Activated CD8-positive, alpha-beta memory T cell treated with anti-CD3 and anti-CD28 coated beads, Interleukin-2, amount 50 U/mL, for 24 hours (primary cell): ENCODE data around the gene RAPGEF1.

ENCODE experiments used
- DNase-seq: peaks from one replicate; pipeline ENCODE4 v3.0.0-alpha.2; 2020; ENCODE audit errors: extremely low read depth

The RAPGEF1 gene

DNA sequence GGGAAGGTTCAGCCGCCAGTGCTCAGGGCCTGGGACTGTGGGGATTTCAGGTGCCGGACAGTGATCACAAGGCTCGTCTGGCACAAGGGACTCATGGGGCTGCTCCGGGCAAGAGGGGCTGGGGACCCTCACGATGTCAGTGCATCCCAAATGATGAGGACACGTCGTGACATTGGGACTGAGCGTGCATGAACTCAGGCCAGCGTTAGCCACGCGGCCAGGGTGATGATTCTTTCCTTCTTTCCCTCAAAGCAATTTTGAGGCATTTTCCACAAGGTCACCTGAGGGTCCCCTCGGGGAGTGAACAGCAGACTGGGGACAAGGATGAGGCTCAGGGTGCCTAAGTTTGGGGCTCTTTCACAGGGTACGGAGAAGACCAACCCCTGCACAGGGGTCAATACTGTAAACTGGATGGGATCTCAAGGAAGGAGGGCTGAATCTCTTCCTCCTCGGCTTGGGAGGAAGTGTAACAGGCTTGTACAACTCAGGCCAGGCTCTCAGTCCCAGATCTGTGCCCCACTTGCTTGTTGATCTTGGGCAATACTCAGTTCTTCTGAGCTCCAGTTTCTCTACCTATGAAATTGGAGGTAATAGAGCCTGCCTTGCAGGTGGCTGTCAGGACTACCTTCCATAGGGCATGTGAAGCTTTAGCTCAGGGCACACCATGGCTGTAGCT, 116.1 kb downstream of the RAPGEF1 start:
- DNase-seq = no peak

DNA sequence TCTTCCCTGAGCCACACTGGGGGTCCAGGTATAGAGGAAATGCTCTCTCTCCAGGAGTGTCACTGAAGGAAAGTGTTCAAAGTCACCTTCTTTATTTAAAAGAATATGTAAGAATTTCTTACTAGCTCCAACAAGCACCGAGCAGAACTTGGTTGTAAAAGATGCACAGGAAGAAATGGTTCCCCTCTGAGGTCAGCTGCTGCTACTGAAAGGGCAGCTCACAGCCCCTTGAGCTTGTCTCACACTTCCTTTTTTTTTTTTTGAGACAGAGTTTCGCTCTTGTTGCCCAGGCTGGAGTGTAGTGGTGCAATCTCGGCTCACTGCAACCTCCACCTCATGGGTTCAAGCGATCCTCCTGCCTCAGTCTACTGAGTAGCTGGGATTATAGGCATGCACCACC, 117.4 kb downstream of the RAPGEF1 start:
- no peak for DNase-seq

DNA sequence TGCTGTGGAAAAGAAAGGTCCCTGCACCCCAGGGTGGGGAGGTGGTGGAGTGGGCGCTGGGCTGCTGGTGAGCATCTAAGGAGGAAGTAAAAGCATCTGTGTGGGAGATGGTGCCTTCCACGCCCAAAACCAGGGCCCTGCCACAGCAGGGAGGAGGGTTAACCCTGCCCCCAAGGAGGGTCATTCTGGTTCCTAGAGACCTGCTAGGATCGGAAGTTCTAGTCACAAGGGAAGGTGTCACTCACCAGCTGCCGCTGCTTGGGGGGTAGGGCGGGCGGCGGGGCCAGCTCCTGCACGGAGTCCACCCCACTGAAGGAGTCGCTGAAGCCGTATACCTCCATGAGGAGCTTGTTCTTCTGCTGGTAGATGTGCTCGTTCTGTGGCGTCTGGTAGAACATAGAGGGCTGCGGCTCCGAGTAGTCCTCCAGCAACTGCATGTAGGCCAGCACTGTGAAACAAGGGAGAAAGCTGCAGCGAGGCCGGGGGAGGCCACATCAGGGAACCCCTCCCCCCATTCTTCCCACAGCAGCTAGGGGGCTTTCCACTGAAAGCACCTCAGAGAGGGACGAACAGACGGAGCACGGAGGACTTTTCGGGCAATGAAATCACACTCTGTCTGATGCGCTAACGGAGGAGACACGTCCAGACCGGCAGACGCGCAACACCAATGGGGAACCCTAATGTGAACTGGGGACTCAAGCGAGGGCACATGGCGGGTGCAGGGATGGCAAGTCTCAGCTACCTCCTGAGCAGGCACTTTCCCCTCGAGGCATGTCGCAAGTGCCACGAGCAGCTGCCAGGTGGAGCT, 118.1 kb downstream of the RAPGEF1 start:
- no peak for DNase-seq

DNA sequence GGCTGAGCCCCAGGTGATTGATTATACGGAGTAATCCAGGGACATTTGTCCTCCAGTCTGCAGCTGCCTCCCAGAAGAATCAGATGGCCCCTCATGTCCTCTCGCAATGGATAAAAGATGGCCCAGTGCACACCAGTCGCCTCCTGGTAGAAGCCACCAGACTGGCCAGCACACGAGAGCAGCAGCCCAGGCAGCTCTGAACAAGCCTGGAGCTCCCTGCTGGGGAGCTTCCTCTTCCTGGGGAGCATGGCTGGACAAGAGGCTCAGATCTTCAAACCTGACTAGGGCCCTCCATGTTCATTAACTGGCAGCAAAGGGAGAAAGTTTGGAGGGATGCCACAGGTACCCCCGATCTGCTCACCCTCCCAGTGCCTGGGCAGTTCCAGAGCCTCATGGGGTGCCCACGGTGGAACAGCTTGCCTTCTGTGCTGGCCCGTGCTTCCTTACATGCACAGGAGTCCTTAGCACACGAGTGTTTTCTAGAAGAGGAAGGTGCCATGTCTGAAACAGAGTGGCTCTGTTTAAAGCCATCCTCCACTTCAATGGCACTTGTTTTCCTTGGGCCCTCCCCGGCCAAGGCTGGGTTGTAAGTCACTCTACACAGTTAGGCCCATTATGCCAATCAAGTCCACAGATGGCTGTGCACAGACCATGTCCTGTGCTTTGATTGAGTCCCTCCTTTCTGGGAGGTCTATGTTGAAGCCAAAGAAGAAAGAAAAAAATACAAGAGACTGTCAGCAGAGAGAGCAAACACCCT, 118.9 kb downstream of the RAPGEF1 start:
- DNase-seq = no peak

DNA sequence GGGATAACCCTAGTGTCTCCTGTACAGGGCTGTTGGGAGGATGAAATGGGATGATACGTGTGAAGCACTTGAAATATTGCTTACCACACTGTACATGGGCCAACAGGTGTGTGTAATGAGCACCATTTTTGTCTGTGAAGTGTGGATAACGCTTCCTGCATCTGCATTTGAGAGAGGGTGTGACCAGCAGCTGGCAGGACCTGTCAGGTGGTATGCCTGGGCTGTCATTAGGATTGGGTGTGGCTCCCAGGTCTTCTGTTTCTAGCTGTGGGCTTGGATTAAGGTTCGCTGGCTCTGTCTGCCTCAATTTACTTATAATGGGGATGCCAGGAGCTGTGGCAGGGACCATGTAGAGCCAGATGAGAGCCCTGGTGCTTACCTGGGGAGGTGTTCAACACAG, 120.2 kb downstream of the RAPGEF1 start:
- no peak for DNase-seq

DNA sequence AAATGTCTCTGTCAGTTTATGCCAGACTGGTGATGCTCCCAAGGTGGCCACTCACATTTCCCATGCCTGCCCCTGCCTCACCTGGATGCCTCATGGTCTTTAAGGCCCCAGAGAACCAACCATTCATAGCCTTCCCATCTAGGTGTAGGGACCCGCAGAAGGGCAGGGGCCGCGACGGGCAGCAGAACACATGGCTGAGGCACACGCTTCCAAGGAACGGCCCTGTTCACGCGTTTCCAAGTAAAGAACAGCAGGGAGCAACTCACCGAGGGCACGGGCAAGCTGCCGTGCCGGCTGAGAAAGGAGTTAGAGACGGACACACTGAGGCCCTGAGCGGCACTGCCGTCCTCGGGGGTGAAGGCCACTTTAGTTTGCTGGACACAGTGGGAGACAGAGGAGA, 121.1 kb downstream of the RAPGEF1 start:
- no peak for DNase-seq

DNA sequence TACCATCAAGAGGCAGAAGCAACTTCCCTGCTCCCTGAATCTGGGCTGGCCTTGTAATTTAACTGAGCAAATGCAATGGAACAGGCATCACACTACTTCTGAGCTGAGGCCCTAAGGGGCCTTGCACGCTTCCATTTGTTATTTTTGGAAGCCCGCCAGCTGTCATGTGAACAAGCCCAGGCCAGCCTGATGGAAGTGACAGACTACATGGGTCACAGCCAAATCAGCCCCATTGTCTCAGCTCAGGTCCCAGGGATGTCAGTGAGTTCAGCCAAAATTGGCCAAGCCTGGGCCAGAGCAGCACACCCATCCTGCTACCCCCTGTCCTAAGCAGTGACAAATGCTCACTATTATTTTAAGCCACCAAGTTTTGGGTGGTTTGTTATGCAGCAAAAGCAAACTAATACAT, 121.8 kb downstream of the RAPGEF1 start:
- DNase-seq = no peak

DNA sequence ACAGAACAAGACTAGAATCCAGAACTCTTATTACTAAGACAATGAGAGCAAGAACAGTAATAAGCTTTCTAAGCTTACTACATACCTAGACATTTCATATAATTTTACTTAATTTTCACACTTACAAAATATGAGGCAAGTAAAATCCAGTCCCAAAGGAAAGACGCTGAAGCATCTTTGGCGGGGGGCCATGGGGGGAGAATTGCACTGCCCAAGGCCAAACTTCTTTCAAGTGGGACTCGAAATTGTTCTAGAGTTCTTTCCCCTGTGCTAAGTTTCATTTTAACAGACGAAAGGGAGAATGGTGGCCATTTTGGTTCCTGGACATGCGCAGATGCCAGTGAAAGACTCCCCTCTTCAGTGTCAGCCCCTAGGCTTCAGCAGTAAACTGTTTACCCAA, 122.3 kb downstream of the RAPGEF1 start:
- no peak for DNase-seq

DNA sequence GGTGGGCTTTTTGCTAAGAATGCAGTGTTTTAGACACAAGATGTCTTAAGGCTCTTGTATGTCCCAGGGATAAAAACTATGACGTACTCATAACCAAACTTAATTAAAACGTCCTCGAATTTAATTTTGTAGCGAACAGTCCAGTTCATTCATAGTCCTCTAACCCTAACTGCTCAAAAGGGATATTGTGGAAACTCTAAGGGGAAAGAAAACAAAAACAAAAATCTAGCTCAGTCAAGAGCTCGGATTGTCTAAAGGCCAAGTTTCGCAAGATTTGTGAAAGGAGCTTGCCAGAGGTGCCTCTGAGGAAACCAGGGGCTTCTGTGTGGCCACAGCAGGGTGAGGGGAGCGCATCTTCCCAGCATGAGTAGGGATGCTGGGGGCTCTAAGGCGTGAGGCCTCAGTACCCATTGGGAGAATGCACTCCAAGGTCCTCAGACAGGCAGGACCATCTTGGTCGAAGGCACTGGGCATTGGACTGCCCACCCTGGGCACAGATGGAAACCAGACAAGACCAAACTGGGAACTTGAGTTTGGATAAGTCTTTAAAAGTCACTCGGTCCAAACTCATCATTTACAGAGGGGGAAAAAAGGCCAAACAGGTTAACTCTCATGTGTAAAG, 122.8 kb downstream of the RAPGEF1 start:
- no peak for DNase-seq

DNA sequence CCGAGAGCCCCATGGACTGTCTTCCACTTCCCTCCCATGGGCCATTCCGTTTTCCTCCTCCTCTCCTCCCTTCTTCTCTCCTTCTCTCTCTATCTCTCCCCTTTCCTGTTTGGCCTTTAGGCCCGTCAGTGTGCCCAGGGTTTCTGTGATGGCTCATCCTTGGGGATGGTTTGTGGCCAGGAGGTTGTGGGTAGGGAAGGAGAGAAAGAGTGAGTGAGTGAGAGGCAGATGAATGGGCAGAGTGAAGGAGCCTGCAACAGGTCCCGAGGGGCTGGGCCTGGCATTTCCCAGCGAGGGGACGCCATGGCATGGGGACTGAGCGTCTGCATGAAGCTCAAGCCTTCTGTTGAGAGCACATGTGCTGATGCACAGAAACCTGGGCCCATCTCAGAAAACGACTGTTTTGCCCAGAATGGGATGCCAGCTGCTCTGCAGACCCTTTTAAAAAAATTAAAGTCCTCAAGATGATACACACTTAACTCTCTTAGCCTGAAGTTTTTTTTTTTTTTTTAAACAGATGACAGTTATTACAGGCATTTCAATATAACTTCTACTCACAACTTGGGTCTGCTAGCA, 125.4 kb downstream of the RAPGEF1 start:
- DNase-seq = no peak

DNA sequence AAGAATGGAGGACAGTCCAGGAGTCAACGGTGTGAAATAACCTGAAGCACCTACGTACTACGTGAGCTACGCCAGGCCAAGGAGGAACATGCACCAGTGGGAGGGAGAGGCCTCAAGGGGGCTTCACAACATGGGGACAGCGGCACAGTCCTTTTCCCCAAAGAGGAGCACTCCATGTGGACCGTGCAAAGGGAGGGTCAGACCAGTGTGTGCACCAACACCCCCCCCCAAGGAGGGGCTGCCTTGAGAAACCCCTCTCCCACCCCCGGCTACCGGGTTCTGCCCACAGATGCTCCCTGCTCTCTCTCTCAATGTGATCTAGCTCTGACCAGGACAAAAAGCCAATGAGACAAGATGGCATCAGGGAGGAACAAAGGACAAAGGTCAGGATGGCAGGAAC, 126.0 kb downstream of the RAPGEF1 start:
- DNase-seq = no peak

DNA sequence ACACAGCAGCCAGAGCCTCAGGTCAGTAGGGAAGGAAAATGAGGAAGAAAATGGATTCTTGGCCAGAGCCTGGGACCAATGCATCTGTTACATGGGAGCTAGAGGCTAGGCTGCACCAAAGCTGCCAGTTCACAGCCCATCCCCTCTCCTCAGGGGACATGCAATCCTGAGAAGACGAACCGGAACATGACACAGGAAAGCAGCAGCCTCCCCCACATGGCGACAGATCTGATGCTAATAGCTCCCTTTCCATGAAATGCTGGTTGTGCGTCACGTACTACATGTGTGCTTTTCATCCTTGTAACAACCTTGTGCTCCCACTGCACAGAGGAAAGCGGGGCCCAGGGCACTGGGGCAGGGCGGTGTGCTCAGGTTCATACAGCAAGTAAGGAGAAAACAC, 127.0 kb downstream of the RAPGEF1 start:
- DNase-seq = no peak

DNA sequence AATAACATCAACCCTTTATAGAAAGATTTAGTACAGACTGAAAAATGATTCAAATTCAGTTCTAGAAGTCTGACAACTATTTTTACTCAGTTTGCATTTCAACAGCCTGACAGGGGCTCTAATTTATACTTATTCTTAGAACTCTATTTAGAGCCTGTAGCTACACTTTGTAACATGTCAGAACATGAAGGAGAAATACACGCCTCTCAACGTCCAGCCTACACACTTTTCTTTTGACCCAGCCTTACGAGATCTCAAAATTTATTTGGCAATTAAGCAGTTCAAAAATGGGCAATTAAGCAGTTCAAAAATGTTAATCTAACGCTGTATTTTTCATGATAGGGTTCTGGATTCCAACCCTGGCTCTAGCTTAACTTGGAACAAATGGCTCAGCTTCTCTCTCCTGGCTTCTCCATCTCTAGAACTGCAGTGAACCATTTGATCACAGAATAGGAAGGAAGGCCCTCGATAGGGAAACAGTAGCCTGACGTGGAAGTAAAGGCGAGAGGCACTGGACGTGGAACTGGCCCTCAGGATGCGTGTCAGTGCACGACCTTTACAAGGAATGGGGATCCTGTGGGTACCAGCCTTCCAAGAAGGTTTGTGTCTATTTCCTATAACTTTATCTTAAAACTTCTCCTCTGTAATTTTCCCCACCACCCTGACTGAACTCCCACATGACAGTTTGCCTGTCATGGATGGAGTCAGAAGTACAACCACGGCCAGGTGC, 128.1 kb downstream of the RAPGEF1 start:
- DNase-seq = no peak

DNA sequence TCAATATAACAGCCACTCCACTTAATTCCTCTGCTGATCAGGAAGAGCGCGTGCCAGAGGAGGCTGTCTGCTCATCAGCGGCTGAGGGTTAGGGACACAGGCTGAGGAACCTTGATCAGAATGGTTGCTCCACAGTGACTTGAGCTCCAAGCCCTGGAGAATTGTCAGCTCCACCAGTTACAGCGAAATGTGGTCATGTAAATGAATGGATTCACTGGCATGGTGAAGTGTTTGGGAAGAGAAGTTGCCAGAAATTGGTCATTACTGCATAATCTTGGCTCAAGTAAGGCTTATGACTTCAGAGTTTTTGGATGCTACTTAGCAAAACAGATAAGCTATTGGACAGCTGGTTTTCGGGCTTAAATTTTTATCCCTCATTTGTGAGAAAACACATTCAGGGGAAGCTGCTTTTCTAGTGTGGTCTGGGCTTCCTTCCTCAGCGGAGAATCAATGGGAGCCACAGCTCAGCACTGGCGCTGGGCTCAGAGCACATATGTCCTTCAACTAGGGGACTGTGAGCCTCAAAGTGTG, 129.6 kb downstream of the RAPGEF1 start:
- no peak for DNase-seq

DNA sequence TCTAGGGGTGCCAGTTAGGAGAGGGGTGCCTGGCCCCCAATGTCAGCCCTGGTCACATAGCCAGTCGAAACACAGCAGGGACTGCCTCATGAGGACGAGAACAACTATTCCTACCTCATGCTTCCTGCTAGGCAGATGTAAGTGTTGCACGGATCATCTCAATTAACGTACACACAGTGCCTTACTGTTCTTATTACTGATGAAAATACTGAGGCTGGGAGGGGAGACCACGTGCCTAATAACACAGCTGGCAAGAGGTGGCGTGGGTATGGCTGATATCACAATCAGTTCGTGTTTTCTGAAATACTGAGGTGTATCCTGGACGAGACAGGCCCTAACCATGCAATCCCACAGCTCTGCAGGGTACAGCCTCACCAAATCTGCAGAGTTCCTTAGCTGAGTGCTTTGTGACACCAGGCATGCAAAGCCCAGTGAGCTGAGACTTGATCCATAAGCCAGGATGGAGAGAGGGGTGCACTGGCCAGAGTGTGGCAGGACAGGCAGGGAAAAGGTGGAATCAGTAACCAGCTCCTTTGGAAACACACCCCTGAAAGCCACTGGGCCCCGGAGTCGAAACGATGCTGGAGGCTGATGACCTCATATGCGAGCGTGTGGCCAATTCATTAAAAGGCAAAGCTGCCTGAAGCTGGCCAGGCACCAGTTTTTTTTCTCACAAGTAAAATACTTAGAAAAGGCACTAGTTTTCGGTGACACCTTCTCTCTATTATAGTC, 130.6 kb downstream of the RAPGEF1 start:
- DNase-seq = no peak

DNA sequence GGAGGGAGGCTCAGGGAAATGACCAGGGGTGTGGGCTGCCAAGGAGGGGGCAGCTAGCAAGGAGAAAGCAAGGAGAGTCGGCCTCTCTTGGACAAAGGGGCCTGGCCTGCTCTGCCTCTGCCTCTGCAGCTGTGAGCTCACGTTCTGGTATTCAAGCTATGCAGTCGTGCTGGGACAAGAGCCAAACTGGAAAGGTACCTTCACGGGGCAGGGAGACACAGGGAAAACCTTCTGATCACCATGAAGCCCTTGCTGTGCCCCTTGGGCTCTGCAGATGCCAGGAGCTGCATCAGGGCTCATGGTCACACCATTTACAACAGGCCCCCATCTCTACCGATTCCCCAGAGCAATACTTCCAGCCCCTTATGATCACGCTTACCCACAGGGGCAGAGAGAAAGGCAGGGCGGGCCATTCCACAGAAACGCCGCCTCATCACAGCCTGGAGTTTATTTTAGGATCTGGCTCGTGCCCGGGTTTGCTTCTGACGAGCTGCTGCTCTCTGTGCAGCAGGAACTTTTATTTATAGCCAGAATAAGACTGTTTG, 131.3 kb downstream of the RAPGEF1 start:
- DNase-seq = no peak

DNA sequence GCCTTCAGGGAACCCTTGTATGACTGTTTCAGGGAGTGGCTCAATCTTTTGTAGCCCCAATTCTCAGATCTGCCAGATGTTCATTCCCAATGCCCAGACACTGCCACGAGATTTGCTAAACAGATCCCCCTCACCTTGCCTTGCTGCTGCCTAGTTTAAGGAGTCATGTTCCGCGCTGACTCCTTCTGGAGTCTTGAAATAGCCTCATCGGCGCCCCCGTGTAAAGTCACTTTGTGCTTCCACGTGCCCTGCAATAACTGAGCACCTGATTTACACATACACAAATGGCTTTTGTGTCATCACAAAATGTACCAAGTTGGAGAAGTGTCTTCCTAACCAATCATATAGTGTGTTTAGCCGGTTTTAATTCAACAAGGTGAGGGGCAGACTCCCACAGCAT, 132.3 kb downstream of the RAPGEF1 start:
- no peak for DNase-seq

DNA sequence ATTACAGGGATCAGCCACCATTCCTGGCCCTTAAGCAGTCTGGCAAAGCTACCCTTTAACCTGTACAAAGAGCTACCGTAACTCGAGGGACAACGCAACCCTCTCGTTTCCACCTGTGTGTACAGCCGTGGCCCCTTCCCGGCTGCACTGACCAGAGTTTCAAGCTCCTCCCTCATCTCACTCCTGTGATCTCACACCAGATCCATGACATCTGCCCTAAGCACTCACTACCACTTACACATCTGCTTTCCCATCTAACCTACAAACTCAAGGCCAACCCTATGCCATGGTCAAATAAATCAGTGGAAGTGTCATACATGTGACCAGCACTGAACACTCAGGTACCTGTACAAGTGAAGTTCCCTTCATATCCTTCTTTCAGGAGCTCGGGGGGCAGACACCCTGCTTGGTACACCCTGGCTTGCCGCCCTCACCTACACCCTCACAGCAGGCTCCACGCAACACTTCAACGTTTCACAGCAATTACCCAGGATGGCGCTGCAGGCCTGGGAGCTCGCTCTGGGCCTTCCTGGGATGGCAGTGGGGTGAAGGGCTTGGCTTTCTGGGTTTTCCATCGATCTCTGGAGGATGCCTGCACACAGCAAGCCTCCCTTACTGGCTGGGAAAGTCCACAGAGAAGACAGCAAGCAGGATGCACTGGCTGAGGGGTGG, 132.8 kb downstream of the RAPGEF1 start:
- DNase-seq = no peak

DNA sequence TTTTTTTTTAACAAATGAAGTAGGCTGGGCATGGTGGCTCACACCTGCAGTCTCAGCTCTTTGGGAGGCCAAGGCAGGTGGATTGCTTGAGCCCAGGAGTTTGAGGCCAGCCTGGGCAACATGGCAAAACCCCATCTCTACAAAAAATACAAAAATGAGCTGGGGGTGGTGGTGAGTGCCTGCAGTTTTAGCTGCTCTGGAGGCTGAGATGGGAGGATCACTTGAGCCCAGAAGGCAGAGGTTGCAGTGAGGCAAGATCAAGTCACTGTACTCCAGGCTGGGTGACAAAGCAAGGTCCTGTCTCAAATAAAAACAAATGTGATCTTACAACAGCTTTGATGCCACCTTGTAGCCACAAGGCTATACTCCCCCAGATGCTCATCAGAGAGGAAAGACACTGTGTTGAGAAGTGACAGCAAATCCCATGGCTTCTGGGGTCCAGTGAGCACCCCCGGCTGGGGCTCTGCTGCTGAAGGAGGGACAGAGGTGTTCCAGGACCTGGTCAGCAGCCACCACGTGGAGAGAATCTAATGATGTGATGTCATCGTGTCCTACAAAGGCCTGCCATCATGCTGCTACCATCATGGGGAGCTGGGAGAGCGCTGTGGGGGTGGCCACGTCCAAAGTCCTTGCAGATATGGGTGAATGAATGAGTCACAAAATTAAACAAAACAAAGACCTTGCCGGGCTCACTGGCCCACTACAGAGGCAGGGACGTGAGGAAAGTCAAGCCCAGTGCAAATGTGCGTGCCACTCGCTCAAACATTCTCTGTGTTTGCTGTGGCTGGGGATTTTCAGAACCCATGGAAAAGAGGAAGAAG, 133.9 kb downstream of the RAPGEF1 start:
- DNase-seq = no peak
